IMR-90 (cell line): ENCODE measurements around the gene KRT6C. TPM values are rescaled to one million over a fixed set of nuclear protein-coding genes. Genes with fewer than 3 reads are reported as not detected.

Experiments
- ATAC-seq: fragments of 200-7000 bp; cut with Tn5 transposase; 2 replicates; pipeline ENCODE4 v1.9.1; 2020; ENCODE audit warnings: low read depth, mild to moderate bottlenecking, moderate library complexity
- BruUV-seq: library from RNA; stranded (reverse); fragments of 400-500 nt; replicated peaks from 2 replicates; lab custom pipeline; 2021; lab: Mats Ljungman, UMichigan
- CTCF ChIA-PET: fragments of 300-600 bp; formaldehyde crosslinking; extraction: SDS; loops from one replicate; lab custom pipeline; 2021; ENCODE audit warnings: antibody characterized with exemption; lab: Yijun Ruan, JAX
- POLR2A ChIA-PET: fragments of 300-600 bp; sonication (Branson Sonifier 250); formaldehyde crosslinking; loops from one replicate; lab custom pipeline; 2022; ENCODE audit warnings: antibody characterized with exemption; ENCODE audit not compliant: unreplicated experiment; lab: Charles Lee
- DNase-seq: peaks from one replicate; pipeline ENCODE4 v3.0.0; 2013
- H2AFZ ChIP-seq: replicated peaks from 2 replicates; pipeline ENCODE3; 2013; ENCODE audit warnings: low read length, mild to moderate bottlenecking; ENCODE audit not compliant: poor library complexity
- H2AK5ac ChIP-seq: 2 replicates; pipeline ENCODE4 v1.6.1; 2013; ENCODE audit warnings: low read depth, low read length, inconsistent platforms
- H2AK9ac ChIP-seq: replicated peaks from 2 replicates; pipeline ENCODE3; 2013; ENCODE audit warnings: mild to moderate bottlenecking, low read depth, low read length, moderate library complexity; ENCODE audit not compliant: poor library complexity
- H2BK120ac ChIP-seq: 2 replicates; pipeline ENCODE4 v1.6.1; 2013; ENCODE audit warnings: low read depth, low read length, inconsistent platforms
- H2BK15ac ChIP-seq: 3 replicates; pipeline ENCODE4 v1.6.1; 2013; ENCODE audit warnings: low read depth, low read length, inconsistent platforms
- H2BK20ac ChIP-seq: 2 replicates; pipeline ENCODE4 v1.6.1; 2013; ENCODE audit warnings: low read depth, mild to moderate bottlenecking, inconsistent platforms, low read length, moderate library complexity
- H2BK5ac ChIP-seq: 2 replicates; pipeline ENCODE4 v1.6.1; 2013; ENCODE audit warnings: mild to moderate bottlenecking, low read depth, low read length, inconsistent platforms; ENCODE audit not compliant: poor library complexity, severe bottlenecking
- H3K14ac ChIP-seq: replicated peaks from 2 replicates; pipeline ENCODE4 v1.6.1; 2013; ENCODE audit warnings: low read depth, low read length, inconsistent platforms
- H3K18ac ChIP-seq: 2 replicates; pipeline ENCODE4 v1.6.1; 2013; ENCODE audit warnings: low read depth, low read length, control low read depth
- H3K23ac ChIP-seq: 2 replicates; pipeline ENCODE4 v1.6.1; 2013; ENCODE audit warnings: low read depth, low read length, inconsistent platforms
- H3K27ac ChIP-seq: 2 replicates; pipeline ENCODE4 v1.5.1; 2013; ENCODE audit warnings: mild to moderate bottlenecking, control low read depth, low read length; ENCODE audit not compliant: insufficient read depth
- H3K27me3 ChIP-seq: 2 replicates; pipeline ENCODE4 v1.6.1; 2013; ENCODE audit warnings: low read length; ENCODE audit not compliant: control insufficient read depth, insufficient read depth
- H3K36me3 ChIP-seq: 2 replicates; pipeline ENCODE4 v1.6.1; 2013; ENCODE audit warnings: low read length, mixed read lengths; ENCODE audit not compliant: control insufficient read depth, insufficient read depth
- H3K4ac ChIP-seq: 2 replicates; pipeline ENCODE4 v1.6.1; 2013; ENCODE audit warnings: low read depth, low read length, inconsistent platforms
- H3K4me1 ChIP-seq: 2 replicates; pipeline ENCODE4 v1.6.1; 2013; ENCODE audit warnings: low read length, mixed read lengths; ENCODE audit not compliant: control insufficient read depth, insufficient read depth
- H3K4me2 ChIP-seq: 2 replicates; pipeline ENCODE4 v1.6.1; 2013; ENCODE audit warnings: low read depth, mild to moderate bottlenecking, control low read depth, low read length, moderate library complexity
- H3K4me3 ChIP-seq: 2 replicates; pipeline ENCODE4 v1.5.1; 2013; ENCODE audit warnings: low read depth, mild to moderate bottlenecking, control low read depth, low read length, moderate library complexity; ENCODE audit not compliant: insufficient read depth
- H3K56ac ChIP-seq: 2 replicates; pipeline ENCODE4 v1.6.1; 2013; ENCODE audit warnings: low read length, inconsistent platforms; ENCODE audit not compliant: insufficient read depth; ENCODE audit errors: extremely low read depth
- H3K79me1 ChIP-seq, 2 experiments: 2 replicates each; pipeline ENCODE4 v1.6.1; 2013; ENCODE audit warnings: low read length in 2 of 2, inconsistent platforms in 1 of 2, low read depth in 1 of 2
- H3K9ac ChIP-seq: 2 replicates; pipeline ENCODE4 v1.6.1; 2013; ENCODE audit warnings: low read depth, low read length, control low read depth
- H3K9me1 ChIP-seq: 2 replicates; pipeline ENCODE4 v1.6.1; 2013; ENCODE audit warnings: low read length, inconsistent platforms; ENCODE audit not compliant: insufficient read depth
- H3K9me3 ChIP-seq: 2 replicates; pipeline ENCODE4 v1.6.1; 2013; ENCODE audit warnings: low read length; ENCODE audit not compliant: control insufficient read depth, insufficient read depth
- H4K20me1 ChIP-seq: 2 replicates; pipeline ENCODE4 v1.6.1; 2013; ENCODE audit warnings: low read length, inconsistent platforms; ENCODE audit not compliant: insufficient read depth
- H4K5ac ChIP-seq: 2 replicates; pipeline ENCODE4 v1.6.1; 2013; ENCODE audit warnings: mild to moderate bottlenecking, low read depth, low read length, control low read depth
- H4K8ac ChIP-seq, 2 experiments: 2 replicates each; pipeline ENCODE4 v1.6.1; 2013; ENCODE audit warnings: low read depth in 2 of 2, low read length in 2 of 2, control low read depth in 1 of 2, inconsistent platforms in 1 of 2
- H4K91ac ChIP-seq: 2 replicates; pipeline ENCODE4 v1.6.1; 2013; ENCODE audit warnings: low read depth, low read length, inconsistent platforms; ENCODE audit not compliant: insufficient read depth
- BHLHE40 ChIP-seq: fragments of 150-350 bp; IDR thresholded peaks from 2 replicates; pipeline ENCODE4 v1.6.1; 2016; ENCODE audit warnings: mild to moderate bottlenecking, low read depth, low read length
- CHD1 ChIP-seq: IDR thresholded peaks from 2 replicates; pipeline ENCODE4 v1.6.1; 2012; ENCODE audit warnings: low read depth, low read length, improper control_type of control experiment
- CTCF ChIP-seq: conservative IDR thresholded peaks from 2 replicates; pipeline ENCODE4 v1.5.1; 2012; ENCODE audit warnings: mild to moderate bottlenecking, low read depth, low read length, improper control_type of control experiment
- ELK1 ChIP-seq: fragments of 150-350 bp; IDR thresholded peaks from 2 replicates; pipeline ENCODE4 v1.6.1; 2016; ENCODE audit warnings: low read depth, mild to moderate bottlenecking, low read length, moderate library complexity, borderline replicate concordance
- MAFK ChIP-seq: IDR thresholded peaks from 2 replicates; pipeline ENCODE4 v1.6.1; 2012; ENCODE audit warnings: low read depth, low read length, improper control_type of control experiment
- MAZ ChIP-seq: IDR thresholded peaks from 2 replicates; pipeline ENCODE4 v1.6.1; 2012; ENCODE audit warnings: low read depth, mild to moderate bottlenecking, low read length, improper control_type of control experiment, moderate library complexity, borderline replicate concordance
- NFE2L2 ChIP-seq: fragments of 150-350 bp; IDR thresholded peaks from 2 replicates; pipeline ENCODE4 v1.6.1; 2016; ENCODE audit warnings: low read depth, mild to moderate bottlenecking, low read length
- RAD21 ChIP-seq: IDR thresholded peaks from 2 replicates; pipeline ENCODE4 v1.6.1; 2012; ENCODE audit warnings: low read length, improper control_type of control experiment
- RCOR1 ChIP-seq: IDR thresholded peaks from 2 replicates; pipeline ENCODE4 v1.6.1; 2012; ENCODE audit warnings: mild to moderate bottlenecking, low read length, improper control_type of control experiment; ENCODE audit not compliant: insufficient replicate concordance
- RFX5 ChIP-seq: IDR thresholded peaks from 2 replicates; pipeline ENCODE4 v1.8.0; 2012; ENCODE audit warnings: low read depth, mild to moderate bottlenecking, low read length, moderate library complexity
- SMC3 ChIP-seq: fragments of 150-350 bp; IDR thresholded peaks from 2 replicates; pipeline ENCODE4 v1.6.1; 2016; ENCODE audit warnings: low read depth, mild to moderate bottlenecking, antibody characterized with exemption, low read length, moderate library complexity
- USF2 ChIP-seq: fragments of 150-350 bp; IDR thresholded peaks from 2 replicates; pipeline ENCODE4 v1.6.1; 2017; ENCODE audit warnings: mild to moderate bottlenecking, antibody characterized with exemption, low read length, low read depth
- WGBS, 2 experiments: methylation state at CpG; one replicate each; pipeline versions ENCODE4 v1.1.5 to v1.1.7; 2013; ENCODE audit warnings: missing lambda C conversion rate in 2 of 2; ENCODE audit not compliant: insufficient read length in 1 of 2; ENCODE audit errors: extremely low coverage in 2 of 2; 5-methylcytosine and 5-hydroxymethylcytosine counted together
- dilution Hi-C: fragments of 300-500 bp; cut with HindIII; formaldehyde crosslinking; loops from one replicate; pipeline ENCODE4 v1.14.3; 2018; ENCODE audit warnings: low sequenced_read_pairs; ENCODE audit not compliant: unreplicated experiment
- in situ Hi-C: fragments of 300-500 bp; cut with MboI; formaldehyde crosslinking; loops from 3 replicates; pipeline ENCODE4 v1.14.3; 2019; ENCODE audit warnings: low sequenced_read_pairs, inconsistent platforms, mixed read lengths
- intact Hi-C: fragments of 100-400 bp; cut with micrococcal nuclease; formaldehyde crosslinking; loops from 2 replicates; pipeline ENCODE4 v1.10.0; 2022
- polyA plus RNA-seq, 3 experiments: library from polyadenylated mRNA; depleted of rRNA; stranded (reverse); fragments of >200 nt; gene quantifications; 2 replicates each; pipeline ENCODE4 v1.2.3, GENCODE V29; 2012; ENCODE audit warnings: low replicate concordance in 1 of 3
- total RNA-seq: library from RNA; depleted of rRNA; stranded (reverse); fragments of >200 nt; gene quantifications from 2 replicates; pipeline ENCODE4 v1.2.3, GENCODE V29; 2012

KRT6C gene
- total and polyA plus RNA-seq, 2 of the 4 experiments (the other 2 are of a cell fraction), result not detected

- no peak for TF ChIP-seq ELK1
Observed at GRCh38 chr12:52486166-52487105, 12.8 kb upstream of the KRT6C start (continued).

- POLR2A ChIA-PET, result no interaction called here
- in situ Hi-C loops, result no loop called here
- TF ChIP-seq NFE2L2, result no peak
- TF ChIP-seq BHLHE40, result no peak
- TF ChIP-seq RFX5, result no peak
- TF ChIP-seq MAFK, result no peak
- no peak for TF ChIP-seq SMC3
- no peak for TF ChIP-seq USF2
- no peak for TF ChIP-seq MAZ
- TF ChIP-seq RCOR1, result no peak
- TF ChIP-seq RAD21, result no peak
- TF ChIP-seq CTCF, result no peak
- TF ChIP-seq CHD1, result no peak
Observed at GRCh38 chr12:52480073-52480472, 6.5 kb upstream of the KRT6C start.

More at GRCh38 chr12:52480073-52480472, 6.5 kb upstream of the KRT6C start:
- Histone ChIP-seq H3K79me1 (no peaks in the 10 kb centered on the region), H2AFZ (no peak overlapping the region), H2AK9ac (no peak overlapping the region), H2AK5ac (no peak overlapping the region), H3K56ac (no peak overlapping the region), H2BK20ac (no peak overlapping the region), H3K4ac (no peak overlapping the region), H4K20me1 (no peaks in the 10 kb centered on the region), H2BK120ac (no peak overlapping the region), H3K23ac (no peak overlapping the region), H3K9ac (no peak overlapping the region), H3K14ac (no peak overlapping the region), H4K8ac (no peak overlapping the region), H3K9me1 (no peaks in the 10 kb centered on the region), H3K27ac (no peak overlapping the region), H2BK5ac (no peak overlapping the region), H4K91ac (no peak overlapping the region), H3K27me3 (peaks cover 2% of the 10 kb centered on the region; the same call in 1 of the 2 replicates), H3K4me1 (no peaks in the 10 kb centered on the region), H2BK15ac (no peak overlapping the region), H3K4me3 (no peak overlapping the region), H3K4me2 (no peak overlapping the region), H3K9me3 (no peaks in the 10 kb centered on the region), H3K18ac (no peak overlapping the region), H3K36me3 (no peaks in the 10 kb centered on the region), H4K5ac (no peak overlapping the region)
- BruUV-seq, result no TSS peak
- CTCF ChIA-PET, result no interaction called here
- ATAC-seq (no peak), DNase-seq (no peak)
- whole genome bisulfite sequencing, 2 experiments, result 0% methylated on average over 1 of the region's 3 CpGs; no CpG with 5 or more reads in 1 of the 2 experiments
- intact Hi-C loops (no loop called here), dilution Hi-C loops (no loop called here)
